ENCODE data around the gene ELL.

The ELL gene

GRCh38 chr19:18500799-18501198 lies 21.1 kb downstream of the ELL start:
- ATAC-seq (replicated peaks; ENCODE audit: extremely low read depth, poor library complexity, severe bottlenecking) (no peak), DNase-seq (ENCODE audit: low spot score in 2 of 2) (no peak)
- H3K4me1 Mint-ChIP-seq: peaks cover 87% of the 10 kb centered on the region
- H3K36me3 Mint-ChIP-seq (ENCODE audit: insufficient read depth): peaks cover 21% of the 10 kb centered on the region
- H3K4me3 Mint-ChIP-seq: peak overlapping the region; percentile 43
- no peaks in the 10 kb centered on the region for H3K9me3 Mint-ChIP-seq
- peak overlapping the region; percentile 75 for H3K27ac Mint-ChIP-seq (ENCODE audit: low read depth)
- no peaks in the 10 kb centered on the region for H3K27me3 Mint-ChIP-seq

- DNase-seq (ENCODE audit: low spot score in 2 of 2) (no peak), ATAC-seq (replicated peaks; ENCODE audit: extremely low read depth, poor library complexity, severe bottlenecking) (no peak)
- Mint-ChIP-seq H3K27me3 (no peaks in the 10 kb centered on the region), H3K36me3 (ENCODE audit: insufficient read depth) (peaks cover 23% of the 10 kb centered on the region), H3K9me3 (no peaks in the 10 kb centered on the region), H3K4me3 (peak overlapping the region; percentile 39), H3K27ac (ENCODE audit: low read depth) (peak overlapping the region; percentile 78), H3K4me1 (peaks cover 87% of the 10 kb centered on the region)
Observed at GRCh38 chr19:18500376-18500775, 21.5 kb downstream of the ELL start.

- peaks cover 19% of the 10 kb centered on the region for H3K36me3 Mint-ChIP-seq (ENCODE audit: insufficient read depth)
- DNase-seq (ENCODE audit: low spot score in 2 of 2) (no peak), ATAC-seq (replicated peaks; ENCODE audit: extremely low read depth, poor library complexity, severe bottlenecking) (no peak)
- peak overlapping the region; percentile 39 for H3K4me3 Mint-ChIP-seq
- peak overlapping the region; percentile 78 for H3K27ac Mint-ChIP-seq (ENCODE audit: low read depth)
- H3K9me3 Mint-ChIP-seq: no peaks in the 10 kb centered on the region
- H3K4me1 Mint-ChIP-seq: peaks cover 87% of the 10 kb centered on the region
- H3K27me3 Mint-ChIP-seq: no peaks in the 10 kb centered on the region
Observed at GRCh38 chr19:18499055-18499775, 22.7 kb downstream of the ELL start.

- Mint-ChIP-seq H3K27me3 (no peaks in the 10 kb centered on the region), H3K9me3 (no peaks in the 10 kb centered on the region), H3K36me3 (ENCODE audit: insufficient read depth) (peaks cover 16% of the 10 kb centered on the region), H3K4me3 (peak overlapping the region; percentile 81), H3K27ac (ENCODE audit: low read depth) (peak overlapping the region; percentile 71), H3K4me1 (peaks cover 74% of the 10 kb centered on the region)
- ATAC-seq (replicated peaks; ENCODE audit: extremely low read depth, poor library complexity, severe bottlenecking) (no peak), DNase-seq (ENCODE audit: low spot score in 2 of 2) (no peak)
Observed at GRCh38 chr19:18496980-18497256, 25.0 kb downstream of the ELL start.

- no peaks in the 10 kb centered on the region for H3K9me3 Mint-ChIP-seq
- peaks cover 18% of the 10 kb centered on the region for H3K36me3 Mint-ChIP-seq (ENCODE audit: insufficient read depth)
- no peaks in the 10 kb centered on the region for H3K27me3 Mint-ChIP-seq
- peak overlapping the region; percentile 81 for H3K4me3 Mint-ChIP-seq
- DNase-seq (ENCODE audit: low spot score in 2 of 2): peak; percentile 45 to 78
- ATAC-seq (replicated peaks; ENCODE audit: extremely low read depth, poor library complexity, severe bottlenecking): peak; percentile 94
- H3K27ac Mint-ChIP-seq (ENCODE audit: low read depth): peak overlapping the region; percentile 71
- peaks cover 72% of the 10 kb centered on the region for H3K4me1 Mint-ChIP-seq
Observed at GRCh38 chr19:18496167-18496979, 25.5 kb downstream of the ELL start.

- peak; percentile 8 for ATAC-seq (replicated peaks; ENCODE audit: extremely low read depth, poor library complexity, severe bottlenecking)
- H3K36me3 Mint-ChIP-seq (ENCODE audit: insufficient read depth): peaks cover 22% of the 10 kb centered on the region
- H3K4me3 Mint-ChIP-seq: peak overlapping the region; percentile 81
- peaks cover 68% of the 10 kb centered on the region for H3K4me1 Mint-ChIP-seq
- H3K27ac Mint-ChIP-seq (ENCODE audit: low read depth): peak overlapping the region; percentile 71
- no peak for DNase-seq (ENCODE audit: low spot score in 2 of 2)
- H3K27me3 Mint-ChIP-seq: no peaks in the 10 kb centered on the region
- H3K9me3 Mint-ChIP-seq: no peaks in the 10 kb centered on the region
Observed at GRCh38 chr19:18495204-18495911, 26.5 kb downstream of the ELL start.

GRCh38 chr19:18494267-18494607 lies 27.6 kb downstream of the ELL start:
- ATAC-seq (replicated peaks; ENCODE audit: extremely low read depth, poor library complexity, severe bottlenecking): no peak
- peaks cover 21% of the 10 kb centered on the region for H3K36me3 Mint-ChIP-seq (ENCODE audit: insufficient read depth)
- peaks cover 69% of the 10 kb centered on the region for H3K4me1 Mint-ChIP-seq
- H3K4me3 Mint-ChIP-seq: peak overlapping the region; percentile 81
- no peaks in the 10 kb centered on the region for H3K27me3 Mint-ChIP-seq
- H3K9me3 Mint-ChIP-seq: no peaks in the 10 kb centered on the region
- no peak for DNase-seq (ENCODE audit: low spot score in 2 of 2)
- H3K27ac Mint-ChIP-seq (ENCODE audit: low read depth): peak overlapping the region; percentile 71

GRCh38 chr19:18493440-18494266 lies 28.2 kb downstream of the ELL start:
- Mint-ChIP-seq H3K27me3 (no peaks in the 10 kb centered on the region), H3K27ac (ENCODE audit: low read depth) (peak overlapping the region; percentile 71), H3K4me3 (peak overlapping the region; percentile 81), H3K36me3 (ENCODE audit: insufficient read depth) (peaks cover 22% of the 10 kb centered on the region), H3K4me1 (peaks cover 68% of the 10 kb centered on the region), H3K9me3 (no peaks in the 10 kb centered on the region)
- DNase-seq (ENCODE audit: low spot score in 2 of 2) (no peak), ATAC-seq (replicated peaks; ENCODE audit: extremely low read depth, poor library complexity, severe bottlenecking) (no peak)

- peaks cover 24% of the 10 kb centered on the region for H3K36me3 Mint-ChIP-seq (ENCODE audit: insufficient read depth)
- DNase-seq (ENCODE audit: low spot score in 2 of 2) (no peak), ATAC-seq (replicated peaks; ENCODE audit: extremely low read depth, poor library complexity, severe bottlenecking) (no peak)
- H3K27me3 Mint-ChIP-seq: no peaks in the 10 kb centered on the region
- peaks cover 74% of the 10 kb centered on the region for H3K4me1 Mint-ChIP-seq
- H3K9me3 Mint-ChIP-seq: no peaks in the 10 kb centered on the region
- H3K4me3 Mint-ChIP-seq: peak overlapping the region; percentile 47
- H3K27ac Mint-ChIP-seq (ENCODE audit: low read depth): peak overlapping the region; percentile 88
Observed at GRCh38 chr19:18491995-18492953, 29.6 kb downstream of the ELL start.

GRCh38 chr19:18490728-18491127 lies 31.1 kb downstream of the ELL start:
- H3K9me3 Mint-ChIP-seq: no peaks in the 10 kb centered on the region
- peak overlapping the region; percentile 34 for H3K4me3 Mint-ChIP-seq
- peaks cover 73% of the 10 kb centered on the region for H3K4me1 Mint-ChIP-seq
- peaks cover 18% of the 10 kb centered on the region for H3K36me3 Mint-ChIP-seq (ENCODE audit: insufficient read depth)
- H3K27ac Mint-ChIP-seq (ENCODE audit: low read depth): peak overlapping the region; percentile 33
- DNase-seq (ENCODE audit: low spot score in 2 of 2): no peak
- ATAC-seq (replicated peaks; ENCODE audit: extremely low read depth, poor library complexity, severe bottlenecking): peak; percentile 63
- H3K27me3 Mint-ChIP-seq: no peaks in the 10 kb centered on the region

GRCh38 chr19:18489627-18490184 lies 32.2 kb downstream of the ELL start:
- peak overlapping the region; percentile 29 for H3K4me3 Mint-ChIP-seq
- no peak for ATAC-seq (replicated peaks; ENCODE audit: extremely low read depth, poor library complexity, severe bottlenecking)
- H3K36me3 Mint-ChIP-seq (ENCODE audit: insufficient read depth): peaks cover 21% of the 10 kb centered on the region
- H3K27ac Mint-ChIP-seq (ENCODE audit: low read depth): peak overlapping the region; percentile 33
- H3K9me3 Mint-ChIP-seq: no peaks in the 10 kb centered on the region
- peaks cover 72% of the 10 kb centered on the region for H3K4me1 Mint-ChIP-seq
- no peak for DNase-seq (ENCODE audit: low spot score in 2 of 2)
- no peaks in the 10 kb centered on the region for H3K27me3 Mint-ChIP-seq
